Cerebellar cortex (tissue), 1 donor: ENCODE measurements around the gene IQGAP2.
"Not testable (repeated sequence)": the region's sequence is repeated elsewhere in the genome, so short reads cannot be mapped to it uniquely, and the experiment has no call there.

ENCODE experiments used
- DNase-seq: peaks from one replicate; pipeline ENCODE4 v3.0.0-alpha.2; 2015; ENCODE audit warnings: low spot score

The IQGAP2 gene

GRCh38 chr5:76402886-76403765 lies at the start of gene IQGAP2:
Gene IQGAP2 (plus strand): TSS chr5:76403285. CDS start chr5:76403546, 261 bp downstream.
- peak; percentile 54 for DNase-seq

GRCh38 chr5:76356887-76357286 lies 46.2 kb upstream of the IQGAP2 start:
- no peak for DNase-seq

GRCh38 chr5:76363352-76364225 lies 39.5 kb upstream of the IQGAP2 start:
- DNase-seq, result no peak

- DNase-seq, result no peak
These were observed 38.9 kb upstream of the IQGAP2 start for GRCh38 chr5:76364226-76364589.

- DNase-seq, result no peak
These were observed 37.5 kb upstream of the IQGAP2 start for GRCh38 chr5:76365561-76365960.

DNA sequence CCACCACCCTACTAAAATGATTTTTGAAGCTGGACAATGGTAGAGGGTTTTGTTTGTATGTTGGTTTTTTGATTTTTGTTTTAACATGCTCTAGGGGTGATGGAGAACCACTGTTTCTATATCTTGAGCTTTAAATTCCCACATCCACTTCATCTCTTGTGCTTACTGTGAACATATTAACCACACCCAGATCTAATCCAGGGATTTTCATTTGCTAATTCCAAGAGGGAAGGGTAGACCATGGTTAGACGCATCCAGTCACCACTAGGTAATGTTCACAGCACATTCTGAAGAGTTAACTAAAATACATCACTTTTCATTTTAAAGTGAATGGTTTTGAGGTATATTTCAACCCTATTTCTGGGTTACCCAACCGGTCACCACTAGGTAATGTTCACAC lies 36.5 kb upstream of the IQGAP2 start:
- DNase-seq, result no peak

DNA sequence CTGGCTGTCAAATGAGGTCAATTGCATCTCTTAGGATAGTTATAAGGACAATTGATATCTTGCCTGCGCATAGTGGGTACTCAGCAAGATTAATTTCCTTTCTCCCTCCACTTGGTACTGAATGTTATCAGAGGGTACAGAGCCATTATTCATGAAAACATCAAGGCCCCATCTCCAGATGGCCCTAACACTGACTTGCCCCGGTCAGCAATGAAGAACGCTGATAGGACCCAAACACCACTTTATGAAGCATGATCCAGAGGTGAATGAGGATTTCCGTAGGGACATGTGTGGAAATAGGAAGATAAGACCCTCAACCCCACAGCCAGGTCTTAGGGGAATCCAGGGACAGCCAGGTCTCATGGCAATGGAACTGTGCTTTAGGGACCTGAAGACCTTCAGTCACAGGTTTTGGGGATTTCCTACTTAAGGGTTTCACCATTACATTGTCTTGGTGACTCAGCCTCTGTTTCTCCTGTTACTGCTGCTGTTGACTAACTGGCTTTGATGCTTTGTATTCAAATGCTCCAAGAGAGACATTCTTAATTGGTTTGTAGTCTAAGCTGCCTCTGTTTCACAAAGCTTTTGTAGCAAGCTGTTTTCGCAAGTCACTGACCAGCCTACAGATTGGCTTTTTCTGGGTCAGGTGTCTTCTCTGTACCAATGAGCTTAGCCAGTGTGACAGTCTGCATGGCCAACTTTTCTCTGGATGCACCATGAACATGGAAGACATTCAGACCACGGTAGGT lies 35.3 kb upstream of the IQGAP2 start:
- no peak for DNase-seq

DNA sequence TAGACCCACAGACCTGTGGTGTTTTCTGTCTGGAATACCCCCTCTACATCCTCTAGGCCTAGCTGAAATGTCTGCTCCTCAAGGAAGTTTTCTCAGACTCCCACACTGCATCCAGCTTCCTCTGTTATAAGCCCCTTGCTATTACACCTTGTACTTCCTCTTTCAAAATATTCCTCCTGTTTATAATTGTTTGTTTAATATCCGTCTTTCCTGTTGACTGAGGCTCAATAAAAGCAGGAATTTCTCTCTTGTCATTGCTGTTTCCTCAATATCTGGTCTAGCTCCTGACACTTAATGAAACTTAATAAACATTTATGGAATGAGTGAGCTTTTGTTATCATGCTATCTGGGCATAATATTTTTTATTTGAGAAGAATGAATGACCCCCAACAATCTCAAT lies 34.1 kb upstream of the IQGAP2 start:
- no peak for DNase-seq

GRCh38 chr5:76369668-76370067 lies 33.4 kb upstream of the IQGAP2 start:
- not testable (repeated sequence) for DNase-seq

- no peak for DNase-seq
These were observed 31.1 kb upstream of the IQGAP2 start for GRCh38 chr5:76371960-76372322.

GRCh38 chr5:76372323-76373054 lies 30.6 kb upstream of the IQGAP2 start:
- DNase-seq, result no peak

DNA sequence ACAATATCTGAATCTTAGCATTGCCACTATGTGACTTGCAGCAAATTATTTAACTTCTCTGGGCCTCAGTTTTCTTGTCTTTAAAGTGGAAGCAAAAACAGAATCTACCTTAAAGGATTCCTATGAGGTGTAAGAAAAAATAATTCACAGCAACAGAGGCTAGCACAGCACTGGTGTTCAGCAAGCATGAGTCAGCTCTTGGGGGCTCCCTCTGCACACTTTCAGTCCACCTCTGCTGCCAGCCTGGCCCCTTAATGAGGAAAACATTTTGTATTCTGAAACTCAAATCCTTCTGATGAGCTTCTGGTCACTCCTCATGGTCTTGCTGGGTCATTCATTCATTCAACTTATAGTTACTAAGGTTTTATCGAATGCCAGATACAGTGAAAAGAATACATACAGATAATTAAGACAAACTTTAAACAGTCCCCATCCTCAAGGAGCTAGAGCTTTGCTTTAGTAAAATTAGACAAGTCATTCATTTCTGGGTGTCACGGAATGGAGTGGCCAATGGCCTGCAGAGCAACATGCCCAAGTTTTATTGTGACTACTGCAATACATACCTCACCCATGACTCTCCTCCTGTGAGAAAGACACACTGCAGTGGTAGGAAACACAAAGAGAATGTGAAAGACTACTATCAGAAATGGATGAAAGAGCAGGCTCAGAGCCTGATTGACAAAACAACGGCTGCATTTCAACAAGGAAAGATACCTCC lies 26.8 kb upstream of the IQGAP2 start:
- DNase-seq, result no peak

GRCh38 chr5:76376866-76377230 lies 26.2 kb upstream of the IQGAP2 start:
- DNase-seq, result no peak

- DNase-seq, result no peak
These were observed 24.7 kb upstream of the IQGAP2 start for GRCh38 chr5:76378355-76378754.

- no peak for DNase-seq
These were observed 23.8 kb upstream of the IQGAP2 start for GRCh38 chr5:76379316-76379715.

DNA sequence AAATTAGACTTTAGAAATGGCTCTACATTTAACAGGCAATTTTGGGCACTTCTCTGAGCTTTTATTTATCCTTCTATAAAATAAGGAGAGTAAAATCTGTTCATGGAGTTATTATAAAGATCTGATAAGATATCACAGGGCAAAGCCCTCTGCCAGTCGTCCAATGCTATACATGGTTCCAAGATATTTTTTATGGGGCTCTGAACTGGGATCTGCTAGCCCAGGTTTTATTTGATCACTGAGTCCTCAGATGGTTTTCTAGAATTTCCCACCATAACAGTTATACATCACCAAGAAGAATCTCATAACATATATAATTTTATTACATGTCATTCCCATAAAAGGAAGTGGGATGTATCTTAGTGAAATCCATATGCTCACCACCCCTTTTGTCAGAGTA lies 23.2 kb upstream of the IQGAP2 start:
- no peak for DNase-seq

- DNase-seq, result peak; percentile 53
These were observed 22.6 kb upstream of the IQGAP2 start for GRCh38 chr5:76380346-76381066.

DNA sequence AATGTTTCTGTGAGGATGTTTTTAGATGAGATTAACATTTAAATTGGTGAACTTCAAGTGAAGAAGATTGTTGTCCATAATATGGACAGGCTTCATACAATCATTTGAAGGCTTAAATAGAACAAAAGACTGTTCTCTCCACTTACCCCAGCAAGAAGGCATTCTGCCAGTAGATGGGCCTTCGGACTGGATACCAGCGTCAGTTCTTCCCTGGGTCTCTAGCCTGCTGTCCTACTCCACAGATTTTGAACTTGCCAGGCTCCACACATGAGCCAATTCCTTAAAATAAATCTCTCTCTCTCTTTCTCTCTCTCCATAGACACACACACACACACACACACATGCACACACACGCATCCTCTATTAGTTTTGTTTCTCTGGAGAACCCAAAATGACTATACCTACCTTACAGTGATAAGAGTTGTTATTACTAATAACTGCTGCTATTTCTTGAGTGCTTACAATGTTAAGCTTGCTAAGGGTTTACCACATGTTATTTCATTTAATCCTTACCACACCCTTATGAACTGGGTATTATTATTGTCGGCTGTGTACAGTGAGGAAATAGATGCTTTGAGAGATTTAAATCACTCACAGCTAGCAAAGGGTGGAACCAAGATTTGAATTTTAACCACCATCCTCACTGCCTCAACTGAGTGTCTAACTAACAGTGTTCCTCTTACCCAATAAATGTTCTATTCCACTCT lies 19.8 kb upstream of the IQGAP2 start:
- peak; percentile 76 for DNase-seq

- DNase-seq, result peak; percentile 92
These were observed 18.9 kb upstream of the IQGAP2 start for GRCh38 chr5:76384189-76384588.

DNA sequence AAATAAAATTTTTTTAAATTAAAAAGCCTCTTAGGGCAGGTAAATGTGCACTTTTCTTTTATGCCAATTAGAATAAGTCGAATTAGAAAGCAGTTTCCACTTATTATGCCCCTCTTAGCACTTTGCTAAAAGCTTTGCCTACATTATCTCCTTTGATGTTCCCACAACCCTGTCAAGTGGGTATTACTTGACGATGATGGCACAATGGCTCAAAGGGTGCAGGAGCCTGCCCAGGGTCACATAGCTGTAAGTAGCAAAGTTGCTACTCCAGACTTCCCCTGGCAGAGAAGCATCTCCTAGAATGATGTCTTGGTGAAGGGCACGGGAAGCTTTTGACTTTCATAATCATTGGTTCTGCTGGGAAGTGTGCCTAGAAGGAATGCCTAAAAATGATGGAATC lies 18.4 kb upstream of the IQGAP2 start:
- DNase-seq, result no peak
